SK-N-MC (cell line): Measurements from ENCODE around the gene PRR36.

ENCODE experiments used
- EZH2 ChIP-seq: fragments of 200-600 bp; sonication (generic); IDR thresholded peaks from one replicate; pipeline ENCODE4 v1.6.1; 2017; ENCODE audit warnings: antibody characterized with exemption
- POLR2AphosphoS5 ChIP-seq: IDR thresholded peaks from 2 replicates; pipeline ENCODE4 v1.6.1; 2012; ENCODE audit warnings: mild to moderate bottlenecking, low read depth, low read length, borderline replicate concordance

DNA sequence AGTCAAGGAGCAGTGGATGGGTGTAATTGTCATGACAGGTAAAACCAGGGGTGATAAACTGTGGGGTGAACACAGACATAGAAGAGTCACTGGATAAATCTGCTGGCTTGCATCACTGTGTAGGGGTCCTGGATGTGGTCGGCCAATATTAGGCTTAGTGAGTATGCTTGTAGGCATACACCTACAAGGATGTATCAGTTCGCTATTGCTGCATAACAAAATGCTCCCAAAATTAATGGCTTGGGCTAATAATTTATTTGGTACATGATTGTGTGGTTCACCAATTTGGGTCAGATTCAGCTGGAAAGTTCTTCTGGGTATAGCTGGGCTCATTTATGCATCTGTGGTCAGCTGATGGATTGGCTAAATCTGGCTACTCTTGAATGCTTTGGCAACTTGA is 55.4 kb downstream of the PRR36 start:
- TF ChIP-seq POLR2AphosphoS5 (no peak), EZH2 (no peak)
